Retinal pigment epithelial cell (primary cell): ENCODE data around the gene ARID1B.

Experiments
- DNase-seq: peaks from one replicate; pipeline ENCODE4 v3.0.0-alpha.2; 2010; ENCODE audit warnings: low read depth
- H3K4me3 ChIP-seq: 2 replicates; pipeline ENCODE4 v1.5.1; 2011; ENCODE audit warnings: mild to moderate bottlenecking, low read length, control low read depth, moderate library complexity
- CTCF ChIP-seq: conservative IDR thresholded peaks from 2 replicates; pipeline ENCODE4 v1.5.1; 2011; ENCODE audit warnings: low read depth, low read length, control low read depth, inconsistent platforms

Gene ARID1B

DNA sequence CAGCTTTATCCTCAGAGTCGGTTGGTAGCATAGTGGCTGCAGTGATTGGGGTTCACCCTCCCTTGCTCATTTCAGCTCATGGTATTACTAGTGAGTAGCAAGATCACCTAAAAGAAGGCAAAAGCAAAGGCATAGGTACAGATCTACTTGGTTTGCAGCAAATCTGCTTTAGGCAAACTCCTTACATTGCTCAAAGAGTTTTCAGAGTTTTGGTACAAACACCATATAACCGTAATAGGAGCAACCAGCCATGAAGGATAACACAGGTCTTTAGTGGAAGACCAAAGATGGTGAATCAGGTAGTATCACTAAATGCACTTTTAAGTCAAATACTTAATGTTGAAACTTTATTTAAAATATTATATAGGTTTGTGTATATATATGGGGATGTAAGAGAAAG, 172.9 kb downstream of the ARID1B start:
- no peak for TF ChIP-seq CTCF
- DNase-seq = no peak
- no peak overlapping the region for H3K4me3 ChIP-seq

DNA sequence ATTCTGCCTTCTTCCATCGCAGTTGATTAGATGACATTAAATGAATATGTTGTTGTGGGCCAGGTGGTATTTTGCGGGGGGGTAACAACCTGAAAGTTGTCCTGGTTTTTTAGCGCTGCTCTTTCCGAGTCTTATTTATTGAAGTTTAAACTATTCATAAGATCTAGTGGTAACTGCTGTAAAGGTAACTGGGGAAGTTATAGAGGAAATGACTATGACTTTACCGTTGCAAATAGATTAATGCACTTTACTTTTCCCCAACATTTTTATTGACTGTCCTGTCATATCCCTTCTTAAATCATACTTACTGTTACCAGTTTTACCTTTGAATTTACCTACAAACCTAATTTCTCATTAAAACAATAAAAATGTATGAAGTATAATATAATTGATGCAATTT, 173.4 kb downstream of the ARID1B start:
- H3K4me3 ChIP-seq = no peak overlapping the region
- no peak for DNase-seq

GRCh38 chr6:156952401-156952800, 175.2 kb downstream of the ARID1B start:
- no peak for DNase-seq
- H3K4me3 ChIP-seq = no peak overlapping the region
- no peak for TF ChIP-seq CTCF

More for the DNA sequence above, 173.4 kb downstream of the ARID1B start:
- no peak for TF ChIP-seq CTCF

- H3K4me3 ChIP-seq = peak overlapping the region; percentile 11
- TF ChIP-seq CTCF = no peak
- no peak for DNase-seq
Measured at GRCh38 chr6:156953127-156953478, 175.9 kb downstream of the ARID1B start.

- H3K4me3 ChIP-seq = peak overlapping the region; percentile 11
- DNase-seq = peak; percentile 93
- peak; percentile 46 for TF ChIP-seq CTCF
Measured at GRCh38 chr6:156953479-156954146, 176.4 kb downstream of the ARID1B start.

- no peak for TF ChIP-seq CTCF
- no peak for DNase-seq
- no peak overlapping the region for H3K4me3 ChIP-seq
Measured at GRCh38 chr6:156954191-156954590, 177.0 kb downstream of the ARID1B start.

DNA sequence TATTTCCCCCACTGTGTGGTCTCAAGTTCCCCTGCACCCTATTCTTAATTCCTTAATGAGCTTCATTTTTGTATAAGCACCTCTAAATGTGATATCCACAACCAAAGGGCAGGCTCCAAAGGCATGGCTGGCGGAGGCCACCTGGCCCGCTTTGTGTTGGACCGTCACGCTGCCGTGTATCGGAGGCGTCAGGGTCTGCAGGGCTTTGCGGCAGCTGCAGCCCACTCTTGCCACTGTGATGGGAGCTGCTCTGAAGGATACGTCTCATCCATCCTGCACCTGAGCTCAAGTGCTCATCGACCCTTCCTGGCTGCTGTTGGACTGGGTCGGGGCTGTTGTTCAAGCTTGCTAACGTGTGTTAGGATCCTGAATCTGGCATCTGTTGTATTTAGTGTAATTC, 177.6 kb downstream of the ARID1B start:
- no peak for DNase-seq
- no peak for TF ChIP-seq CTCF
- H3K4me3 ChIP-seq = no peak overlapping the region
